ENCODE measurements around the gene HECTD4.

DNA sequence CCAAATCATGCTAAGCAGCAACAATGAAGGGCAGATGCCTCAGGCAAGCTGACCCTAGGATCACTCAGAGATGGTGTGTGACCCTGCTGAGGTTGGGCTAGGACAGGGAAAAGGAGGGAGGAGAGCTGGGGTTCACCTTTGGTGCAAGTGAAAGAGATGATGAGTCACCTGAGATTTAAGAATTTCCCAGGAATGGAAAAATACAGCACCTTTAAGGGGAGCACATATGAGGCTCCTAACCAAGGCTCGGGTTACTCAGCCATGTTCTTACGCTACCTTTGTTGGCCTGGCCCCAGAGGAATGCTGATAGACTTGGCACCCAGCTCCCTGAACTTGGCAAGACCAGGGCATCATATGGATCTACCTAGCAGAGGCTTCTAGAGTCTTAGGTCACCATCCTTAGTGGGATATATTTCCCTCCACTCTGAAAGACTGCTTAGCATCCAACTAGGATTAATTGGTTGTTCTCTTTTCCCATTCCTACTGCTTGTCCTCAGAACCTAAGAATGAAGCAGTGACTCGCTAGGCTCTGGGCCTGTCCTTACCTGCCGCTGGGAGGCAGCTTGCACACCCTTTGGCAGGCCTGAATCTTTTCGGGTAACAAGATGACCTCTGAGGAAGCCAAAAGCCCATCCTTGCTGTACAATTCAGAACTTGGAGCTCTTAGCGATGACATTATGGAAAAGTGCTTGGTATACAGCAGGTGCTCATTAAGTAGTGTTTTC lies 269.7 kb downstream of the HECTD4 start:
- TF ChIP-seq, protein P1, sequence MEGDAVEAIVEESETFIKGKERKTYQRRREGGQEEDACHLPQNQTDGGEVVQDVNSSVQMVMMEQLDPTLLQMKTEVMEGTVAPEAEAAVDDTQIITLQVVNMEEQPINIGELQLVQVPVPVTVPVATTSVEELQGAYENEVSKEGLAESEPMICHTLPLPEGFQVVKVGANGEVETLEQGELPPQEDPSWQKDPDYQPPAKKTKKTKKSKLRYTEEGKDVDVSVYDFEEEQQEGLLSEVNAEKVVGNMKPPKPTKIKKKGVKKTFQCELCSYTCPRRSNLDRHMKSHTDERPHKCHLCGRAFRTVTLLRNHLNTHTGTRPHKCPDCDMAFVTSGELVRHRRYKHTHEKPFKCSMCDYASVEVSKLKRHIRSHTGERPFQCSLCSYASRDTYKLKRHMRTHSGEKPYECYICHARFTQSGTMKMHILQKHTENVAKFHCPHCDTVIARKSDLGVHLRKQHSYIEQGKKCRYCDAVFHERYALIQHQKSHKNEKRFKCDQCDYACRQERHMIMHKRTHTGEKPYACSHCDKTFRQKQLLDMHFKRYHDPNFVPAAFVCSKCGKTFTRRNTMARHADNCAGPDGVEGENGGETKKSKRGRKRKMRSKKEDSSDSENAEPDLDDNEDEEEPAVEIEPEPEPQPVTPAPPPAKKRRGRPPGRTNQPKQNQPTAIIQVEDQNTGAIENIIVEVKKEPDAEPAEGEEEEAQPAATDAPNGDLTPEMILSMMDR (IDR thresholded peaks at IDR 0.05): no peak
- no peak for TF ChIP-seq POLR2A (IDR thresholded peaks at IDR 0.05)

Data from body of pancreas (tissue), 4 donors.